ENCODE measurements around the gene RAMAC.
A peak's percentile ranks its signal among the peaks of the same experiment; 100 is the strongest.
"Not testable (repeated sequence)": the region's sequence is repeated elsewhere in the genome, so short reads cannot be mapped to it uniquely, and the experiment has no call there.

Gene RAMAC
- total RNA-seq = 13.1 to 25.2 (median 18.9) reads per million in 4 experiments

DNA sequence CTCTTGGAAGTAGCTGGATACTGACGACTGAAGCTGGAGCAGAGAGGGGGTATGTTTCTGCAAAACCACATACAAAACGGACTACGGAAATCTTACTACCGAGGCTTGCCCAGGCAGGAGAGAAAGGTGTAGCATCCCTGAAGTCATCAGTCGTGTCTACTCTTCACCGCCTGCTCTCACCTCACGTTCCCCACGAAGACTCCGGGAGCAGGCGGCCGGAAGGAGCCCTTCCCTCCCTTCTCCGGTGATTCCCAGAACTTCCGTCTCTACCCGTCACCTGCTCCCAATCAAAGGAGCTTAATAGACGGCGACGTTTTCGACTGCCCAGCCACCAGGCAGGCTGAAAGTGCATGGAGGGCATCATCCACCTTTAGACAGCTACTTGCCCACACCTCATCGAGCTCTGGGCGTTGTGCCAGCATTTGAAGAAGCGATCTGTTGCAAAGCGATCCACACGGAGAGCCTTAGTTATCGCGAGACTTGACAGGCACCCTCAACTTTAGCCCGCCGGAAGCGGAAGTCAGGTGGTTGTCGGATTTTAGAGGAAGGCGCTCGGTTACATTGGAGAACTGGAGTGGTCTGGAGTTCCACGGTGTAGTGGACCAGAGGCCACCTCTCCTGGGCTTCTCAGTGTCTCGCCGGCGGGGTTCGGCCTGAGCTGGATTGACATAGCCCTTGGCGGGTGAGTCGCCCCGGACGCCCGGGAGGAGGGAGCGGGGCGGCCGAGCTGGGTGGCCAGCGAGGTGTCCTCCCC is at the start of gene RAMAC:
RAMAC (plus strand) TSS at position 523 of the 754 bp plus-strand sequence. CDS start 2,809 bp downstream, outside the sequence.
- DNase-seq = peak; percentile 87

DNA sequence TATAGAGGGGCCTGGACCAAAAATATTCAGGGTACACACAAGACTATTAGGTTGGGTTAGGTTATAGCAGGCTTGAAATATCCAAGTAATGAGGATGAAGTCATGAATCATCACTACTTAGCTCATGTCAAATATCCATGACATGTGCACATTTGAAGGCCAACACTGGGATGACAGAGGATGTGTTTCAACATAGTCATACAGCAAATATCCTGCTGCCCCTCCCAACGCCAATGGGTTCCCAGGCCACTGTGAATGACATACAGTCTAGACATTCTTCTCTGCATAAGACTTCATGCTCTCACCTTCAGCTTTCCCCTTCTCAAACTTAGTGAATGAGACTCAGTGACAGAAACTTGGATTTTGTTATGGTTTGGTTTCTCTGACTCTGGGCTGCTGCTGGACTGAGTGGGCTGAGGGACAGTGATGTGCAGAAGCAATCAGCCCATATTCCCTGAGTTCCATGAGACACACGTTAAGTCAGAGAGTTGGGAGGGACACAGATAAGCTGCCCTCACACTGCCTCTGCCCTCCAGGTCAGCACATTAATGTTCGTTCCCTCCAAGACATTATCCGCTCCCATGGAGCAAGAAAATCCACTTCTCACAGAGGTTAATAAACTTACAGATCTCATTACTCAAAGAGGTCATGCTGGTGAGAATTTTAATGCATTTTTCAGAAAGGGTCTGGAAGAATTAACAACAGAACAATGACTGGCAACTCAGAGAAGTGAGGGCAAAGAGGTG is 48.9 kb upstream of the RAMAC start:
- DNase-seq = no peak

- DNase-seq = no peak
These were observed 48.3 kb upstream of the RAMAC start for GRCh38 chr15:82937712-82938058.

DNA sequence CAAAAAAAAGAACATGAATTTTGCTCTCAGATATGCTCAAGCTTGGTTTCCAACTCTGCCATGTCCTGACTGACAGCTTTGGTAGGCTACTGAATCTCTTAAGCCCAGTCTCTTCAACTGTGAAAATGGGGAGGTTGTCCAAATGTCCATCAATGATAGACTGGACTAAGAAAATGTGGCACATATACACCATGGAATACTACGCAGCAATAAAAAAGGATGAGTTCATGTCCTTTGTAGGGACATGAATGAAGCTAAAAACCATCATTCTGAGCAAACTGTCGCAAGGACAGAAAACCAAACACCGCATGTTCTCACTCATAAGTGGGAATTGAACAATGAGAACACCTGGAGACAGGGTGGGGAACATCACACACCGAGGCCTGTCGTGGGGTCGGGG is 46.3 kb upstream of the RAMAC start:
- not testable (repeated sequence) for DNase-seq

DNA sequence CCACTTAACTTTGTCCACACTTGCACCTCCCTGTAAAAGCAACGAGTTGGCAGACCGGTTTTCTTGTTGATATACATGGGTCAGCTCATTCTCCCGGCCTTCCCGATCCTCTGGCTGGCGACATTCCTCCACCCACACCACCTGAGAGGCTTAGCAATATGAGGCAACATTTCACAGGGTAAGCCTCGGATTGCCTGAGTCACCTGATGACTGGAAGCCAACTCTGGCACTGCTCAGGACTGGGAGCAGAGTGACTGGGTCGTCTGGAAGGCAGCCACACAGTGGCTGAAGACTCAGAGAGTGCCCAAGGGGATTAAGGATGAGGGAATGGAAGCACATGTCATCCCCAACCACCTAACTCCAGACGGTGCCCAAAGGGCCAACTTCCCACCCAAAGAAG is 43.3 kb upstream of the RAMAC start:
- DNase-seq = no peak

DNA sequence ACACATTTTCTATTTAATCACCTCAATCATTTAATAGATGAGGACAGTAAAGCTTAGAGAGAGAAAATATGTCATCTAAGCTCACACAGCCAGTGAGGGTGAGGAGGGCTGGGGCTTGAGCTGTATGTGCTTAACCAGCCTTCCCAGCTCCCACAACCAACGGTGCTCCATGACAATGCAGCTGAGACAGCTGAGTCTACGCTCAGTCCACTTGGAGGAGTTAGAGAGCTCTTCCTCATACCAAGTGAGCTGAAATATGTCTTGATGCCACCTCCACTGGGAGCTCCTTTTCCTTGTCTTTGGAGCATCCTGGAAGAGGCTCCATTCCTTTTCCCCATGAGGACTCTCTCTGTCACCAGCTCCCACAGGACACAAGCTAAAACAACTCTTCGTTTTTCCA is 42.8 kb upstream of the RAMAC start:
- no peak for DNase-seq

DNA sequence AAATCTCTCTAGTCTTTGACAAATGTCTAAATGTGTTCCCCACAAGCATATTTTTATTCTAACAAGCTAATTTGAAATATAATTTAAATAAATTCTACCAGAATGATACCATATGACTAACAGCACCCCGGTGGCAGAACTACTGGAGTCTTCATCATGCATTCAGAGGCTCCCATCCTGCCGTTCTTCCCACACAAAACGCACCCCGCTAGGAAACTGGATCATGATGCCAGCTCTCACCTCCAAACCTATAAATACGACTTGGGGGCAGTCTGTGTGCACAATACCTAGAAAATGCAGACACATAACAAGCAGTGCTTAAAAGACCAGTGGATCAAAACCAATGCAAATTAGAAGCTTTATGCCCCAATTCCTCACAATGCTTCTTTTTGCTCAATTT is 42.0 kb upstream of the RAMAC start:
- DNase-seq = no peak

GRCh38 chr15:82944821-82945220 is 41.2 kb upstream of the RAMAC start:
- DNase-seq = no peak

DNA sequence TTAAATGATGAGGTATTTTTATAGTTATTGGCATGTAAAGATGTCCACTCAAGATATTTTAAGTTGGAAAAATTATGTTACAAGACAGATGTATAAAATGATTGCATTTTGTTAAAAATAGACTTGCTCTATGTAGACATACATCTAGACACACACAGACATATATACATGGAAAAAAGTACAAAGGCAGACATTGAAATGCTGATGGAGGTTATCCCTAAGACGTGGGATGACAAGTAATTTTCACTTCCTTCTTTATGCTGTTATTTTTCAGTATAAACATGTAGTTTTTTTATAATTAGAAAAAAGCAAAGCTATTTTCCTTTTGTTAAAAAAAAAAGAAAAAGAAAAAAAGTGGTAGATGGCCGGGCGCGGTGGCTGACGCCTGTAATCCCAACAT is 40.7 kb upstream of the RAMAC start:
- no peak for DNase-seq

DNA sequence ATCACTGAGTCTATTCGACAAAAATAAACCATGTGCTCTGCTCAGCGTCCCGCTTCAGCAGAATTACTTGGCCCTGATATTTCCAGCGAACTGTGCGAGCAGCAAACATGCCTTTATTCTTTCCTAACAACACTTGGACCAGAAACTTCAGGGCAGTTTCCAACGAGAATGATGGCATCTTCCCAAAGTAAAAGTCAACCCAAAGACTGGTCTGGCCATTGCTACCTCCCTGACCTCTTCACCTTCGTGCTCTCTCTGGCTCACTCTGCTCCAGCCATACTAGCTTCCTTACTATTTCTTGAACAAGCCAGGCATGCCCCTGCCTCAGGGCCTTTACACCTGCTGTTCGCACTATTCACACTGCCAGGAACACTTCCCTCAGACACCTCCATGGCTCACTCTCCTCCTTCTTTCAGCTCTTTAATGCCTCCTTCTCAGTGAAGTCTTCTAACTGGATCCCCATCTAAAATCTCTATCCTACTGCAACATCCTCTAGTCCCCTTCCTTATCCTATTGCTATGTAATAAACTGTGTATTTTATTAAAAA is 39.8 kb upstream of the RAMAC start:
- DNase-seq = no peak

DNA sequence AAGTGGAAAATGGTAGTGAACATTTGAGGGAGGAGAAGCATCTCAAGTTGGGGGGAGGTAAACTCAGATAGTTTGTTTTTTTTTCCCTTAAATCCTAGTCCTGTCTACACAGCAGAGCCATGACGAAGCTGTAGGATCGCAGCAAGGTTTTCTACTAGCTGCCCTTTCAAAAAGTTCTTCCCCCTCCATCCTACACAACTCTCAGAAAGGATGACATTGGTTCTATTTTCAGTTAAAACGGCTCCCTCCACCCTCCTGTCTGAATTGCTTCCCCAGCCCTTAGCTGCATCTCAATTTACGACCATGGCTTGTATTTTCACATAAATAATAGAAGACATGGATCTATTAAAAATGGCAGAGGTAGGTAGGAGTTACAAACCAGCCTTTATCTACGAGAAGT is 35.7 kb upstream of the RAMAC start:
- no peak for DNase-seq

DNA sequence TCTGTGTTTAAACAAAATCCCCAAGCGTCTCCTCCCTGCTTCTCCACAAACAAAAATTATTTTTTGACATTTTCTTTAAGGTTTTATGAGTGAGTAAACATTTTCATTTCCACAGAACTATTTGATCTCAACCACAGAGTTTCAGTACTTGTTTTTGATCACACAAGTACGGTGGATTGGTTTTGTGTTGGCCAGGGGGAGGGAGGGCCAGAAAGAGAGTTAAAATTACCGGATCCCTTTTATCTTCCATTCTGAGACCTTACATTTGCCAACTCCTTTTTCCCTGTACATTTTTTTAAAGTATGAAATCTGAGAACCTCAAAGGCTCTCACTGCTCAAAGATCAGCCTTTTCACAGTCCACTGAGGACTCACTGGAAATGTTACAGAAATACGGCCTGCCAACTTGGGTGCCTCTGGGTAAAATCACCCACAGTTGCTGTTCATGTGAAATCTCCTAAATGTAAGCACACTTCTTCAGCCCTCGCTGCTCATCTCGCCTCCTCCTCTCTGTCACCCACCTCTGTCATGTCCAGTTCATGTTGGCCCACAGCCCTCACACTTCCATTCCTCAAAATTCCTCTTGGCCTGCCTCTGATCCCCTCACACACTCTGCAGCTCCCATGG is 35.2 kb upstream of the RAMAC start:
- no peak for DNase-seq

DNA sequence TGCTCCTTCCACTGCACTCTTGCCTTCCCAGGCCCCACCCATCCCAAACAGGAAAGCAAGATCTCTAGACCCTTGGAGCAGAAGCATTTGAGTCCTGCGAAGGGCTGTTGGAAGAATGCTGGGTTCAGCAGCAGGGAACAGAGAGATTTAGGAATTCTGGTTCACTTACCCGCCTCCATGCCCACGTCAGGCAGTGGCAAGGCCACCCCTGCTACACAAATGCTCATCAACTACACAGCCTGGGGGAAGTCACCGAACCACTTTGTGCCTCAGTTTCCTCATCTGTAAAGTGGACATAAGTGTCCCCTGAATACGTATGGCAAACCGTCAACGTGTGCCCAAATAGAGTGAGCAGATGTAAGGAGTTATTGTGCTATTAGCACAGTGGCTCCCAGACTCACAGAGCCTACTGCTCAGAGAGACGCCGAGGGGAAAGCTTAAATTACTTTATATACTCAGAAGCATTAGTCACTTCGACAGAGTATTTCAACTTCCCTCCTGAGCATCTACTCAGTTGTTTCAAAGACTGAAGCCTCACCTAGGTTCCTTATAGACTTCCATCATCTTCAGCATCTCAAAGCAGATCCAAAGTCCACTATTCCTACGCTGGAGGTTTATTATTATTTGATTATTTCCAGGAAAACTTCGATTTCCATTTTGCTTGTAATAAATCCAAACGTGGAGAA is 34.4 kb upstream of the RAMAC start:
- no peak for DNase-seq

DNA sequence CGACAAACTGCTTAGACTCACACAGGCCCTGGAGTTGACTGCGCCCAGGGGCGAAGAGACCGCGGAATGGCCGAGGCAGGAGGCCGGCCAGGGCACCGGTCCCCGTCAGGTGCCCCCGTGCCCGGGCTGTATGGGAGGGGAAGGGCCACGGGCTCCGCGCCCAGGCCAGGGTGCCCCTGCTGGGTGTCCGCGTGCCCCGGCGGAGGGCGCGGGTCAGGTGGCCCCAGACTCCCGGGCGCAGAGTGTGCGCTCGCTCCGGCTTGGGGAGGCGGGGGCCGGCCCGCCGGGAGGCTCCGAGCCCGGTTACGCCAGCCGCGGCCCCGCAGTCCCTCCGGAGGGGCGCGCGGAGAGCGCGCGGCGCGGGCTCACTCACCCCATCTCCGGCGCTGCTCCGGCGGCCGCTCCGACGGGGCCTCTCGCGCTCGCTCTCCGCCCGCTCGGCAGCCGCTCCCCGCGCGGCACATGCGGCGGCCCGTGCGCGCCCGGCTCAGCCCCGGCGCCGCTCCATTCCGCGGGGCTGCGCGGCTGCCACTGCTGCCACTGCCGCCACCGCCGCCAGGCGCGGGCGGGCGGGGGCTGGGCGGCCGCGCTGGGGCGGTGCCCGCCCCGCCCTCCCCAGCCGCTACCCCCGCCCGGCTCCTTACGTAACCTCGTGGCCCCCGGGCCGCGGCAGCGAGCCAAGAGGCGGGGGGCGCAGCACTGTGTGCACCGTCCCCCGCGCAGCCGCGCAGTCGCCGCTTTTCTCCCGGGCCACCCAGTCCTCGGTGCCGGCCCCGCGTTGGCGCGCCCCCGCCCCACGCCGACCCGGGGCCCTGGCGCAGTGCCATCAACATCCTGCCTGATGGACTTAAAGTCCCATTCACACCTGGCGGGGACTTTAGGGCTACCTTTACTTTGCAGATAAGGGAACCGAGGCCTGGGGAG is 33.6 kb upstream of the RAMAC start, which contains the start of gene HOMER2:
HOMER2 (minus strand) TSS at position 563 of the 924 bp plus-strand sequence; CDS start at position 378, 185 bp downstream.
- no peak for DNase-seq

DNA sequence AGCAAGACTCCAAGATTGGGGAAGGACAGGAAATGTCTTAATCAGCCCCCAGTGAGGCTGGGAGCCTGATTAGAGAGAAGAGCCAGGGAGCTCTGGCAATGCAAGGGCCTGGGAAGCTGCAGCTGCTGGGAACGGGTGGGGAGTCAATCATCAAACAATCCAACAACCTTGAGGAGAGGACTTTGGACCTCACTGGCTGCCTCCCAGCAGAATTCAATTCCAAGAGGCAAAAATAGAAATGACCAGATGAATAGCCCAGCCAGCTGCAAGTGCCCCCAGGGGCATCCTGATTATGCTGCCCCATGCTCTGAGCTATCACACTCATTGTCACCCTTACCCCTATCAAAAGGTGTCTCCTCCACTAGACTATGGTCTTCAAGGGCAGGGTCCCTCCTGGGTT is 27.4 kb upstream of the RAMAC start:
- no peak for DNase-seq

DNA sequence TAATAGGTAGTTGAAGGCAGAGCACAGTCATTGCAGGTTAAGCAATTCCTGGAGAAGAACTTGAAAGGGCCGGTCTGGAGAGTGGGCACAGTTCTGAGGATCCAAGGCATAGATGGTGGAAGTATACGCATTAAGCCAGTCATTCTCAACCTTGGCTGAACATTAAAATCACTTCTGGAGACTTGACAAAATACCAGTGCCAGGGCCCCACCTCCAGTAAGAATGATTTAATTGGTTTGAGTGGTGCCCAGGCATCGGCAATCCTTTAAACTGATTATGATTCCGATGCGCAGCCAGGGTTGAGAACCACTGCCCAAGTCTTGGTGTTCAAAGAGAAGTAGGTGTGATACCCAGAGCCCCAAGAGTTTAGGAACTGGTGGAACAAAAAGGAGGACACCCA is 26.6 kb upstream of the RAMAC start:
- no peak for DNase-seq

GRCh38 chr15:82960766-82961165 is 25.2 kb upstream of the RAMAC start:
- no peak for DNase-seq

- DNase-seq = no peak
These were observed 22.3 kb upstream of the RAMAC start for GRCh38 chr15:82963471-82964341.

DNA sequence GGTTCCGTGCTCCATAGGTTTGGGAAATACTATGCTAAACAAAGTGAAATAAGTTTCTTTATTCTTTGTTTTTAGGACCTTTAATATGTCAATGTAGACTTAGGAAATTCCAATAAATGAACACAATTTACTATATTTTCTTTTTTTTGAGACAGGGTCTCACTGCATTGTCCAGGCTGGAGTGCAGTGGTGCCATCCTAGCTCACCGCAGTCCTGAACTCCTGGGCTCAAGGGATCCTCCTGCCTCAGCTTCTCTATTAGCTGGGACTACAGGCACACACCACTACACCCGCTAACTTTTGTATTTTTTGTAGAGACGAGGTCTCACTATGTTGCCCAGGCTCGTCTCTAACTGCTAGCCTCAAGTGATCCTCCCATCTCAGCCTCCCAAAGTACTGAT is 21.1 kb upstream of the RAMAC start:
- DNase-seq = no peak

DNA sequence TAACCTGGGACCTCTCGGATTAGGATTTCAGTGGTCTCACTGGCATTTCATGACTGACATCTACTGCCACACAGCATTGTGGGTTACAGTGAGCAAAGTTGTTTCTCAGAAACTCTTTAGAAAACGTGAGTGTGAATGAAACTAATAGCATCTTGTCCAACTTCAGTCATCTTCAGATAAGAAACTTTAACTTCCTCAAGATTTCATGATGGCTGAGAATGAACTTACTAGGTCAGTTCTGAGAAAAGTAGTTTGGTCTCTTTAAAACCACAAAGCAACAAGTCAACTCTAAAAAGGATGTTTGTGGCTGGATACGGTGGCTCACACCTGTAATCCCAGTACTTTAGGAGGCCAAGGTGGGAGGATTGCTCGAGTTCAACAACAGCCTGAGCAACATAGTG is 19.3 kb upstream of the RAMAC start:
- DNase-seq = no peak

DNA sequence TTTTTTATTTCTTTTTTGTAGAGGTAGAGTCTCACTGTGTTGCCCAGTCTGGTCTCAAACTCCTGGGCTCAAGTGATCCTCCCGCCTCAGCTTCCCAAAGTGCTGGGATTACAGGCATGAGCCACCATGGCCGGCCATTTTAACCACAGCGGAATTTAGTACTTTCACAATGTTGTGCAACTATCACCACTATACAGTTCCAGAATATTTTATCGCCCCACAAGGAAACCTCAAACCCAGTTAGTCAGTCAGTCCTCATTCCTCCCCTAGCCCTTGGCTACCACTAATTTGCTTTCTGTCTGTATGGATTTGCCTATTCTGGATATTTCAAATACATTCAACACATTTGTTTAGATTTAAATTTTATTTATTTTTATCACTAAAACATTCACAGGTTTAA is 17.9 kb upstream of the RAMAC start:
- no peak for DNase-seq

Data from effector CD8-positive, alpha-beta T cell (primary cell).